Stimulated activated CD8-positive, alpha-beta memory T cell treated with anti-CD3 and anti-CD28 coated beads, Interleukin-12 subunit alpha, Interleukin-12 subunit beta, amount 100 ng/mL, for 1 hour (primary cell): ENCODE results near the gene FMNL2.
"Not testable (repeated sequence)": the region's sequence is repeated elsewhere in the genome, so short reads cannot be mapped to it uniquely, and the experiment has no call there.

ENCODE experiments used
- DNase-seq: peaks from one replicate; pipeline ENCODE4 v3.0.0-alpha.2; 2020; ENCODE audit warnings: low read depth

FMNL2 gene

GRCh38 chr2:152376385-152376784 lies 41.4 kb downstream of the FMNL2 start:
- no peak for DNase-seq

- DNase-seq: no peak
These were observed 42.0 kb downstream of the FMNL2 start for GRCh38 chr2:152376968-152377367.

GRCh38 chr2:152379089-152379488 lies 44.1 kb downstream of the FMNL2 start:
- DNase-seq: no peak

- no peak for DNase-seq
These were observed 45.5 kb downstream of the FMNL2 start for GRCh38 chr2:152380261-152381055.

- no peak for DNase-seq
These were observed 48.7 kb downstream of the FMNL2 start for GRCh38 chr2:152383702-152384101.

- DNase-seq: no peak
These were observed 50.0 kb downstream of the FMNL2 start for GRCh38 chr2:152384992-152385391.

- DNase-seq: no peak
These were observed 50.7 kb downstream of the FMNL2 start for GRCh38 chr2:152385650-152386049.

GRCh38 chr2:152386266-152386665 lies 51.3 kb downstream of the FMNL2 start:
- DNase-seq: no peak

GRCh38 chr2:152387041-152387440 lies 52.1 kb downstream of the FMNL2 start:
- DNase-seq: no peak

- not testable (repeated sequence) for DNase-seq
These were observed 53.3 kb downstream of the FMNL2 start for GRCh38 chr2:152388269-152388668.

GRCh38 chr2:152389483-152389882 lies 54.5 kb downstream of the FMNL2 start:
- no peak for DNase-seq

- DNase-seq: no peak
These were observed 55.9 kb downstream of the FMNL2 start for GRCh38 chr2:152390837-152391236.

GRCh38 chr2:152391318-152391717 lies 56.3 kb downstream of the FMNL2 start:
- no peak for DNase-seq

GRCh38 chr2:152393377-152393776 lies 58.4 kb downstream of the FMNL2 start:
- no peak for DNase-seq

GRCh38 chr2:152394326-152394725 lies 59.4 kb downstream of the FMNL2 start:
- DNase-seq: no peak

GRCh38 chr2:152395103-152395502 lies 60.1 kb downstream of the FMNL2 start:
- no peak for DNase-seq

- no peak for DNase-seq
These were observed 60.6 kb downstream of the FMNL2 start for GRCh38 chr2:152395572-152395971.

GRCh38 chr2:152396051-152396511 lies 61.1 kb downstream of the FMNL2 start:
- no peak for DNase-seq

GRCh38 chr2:152396763-152397162 lies 61.8 kb downstream of the FMNL2 start:
- DNase-seq: no peak

GRCh38 chr2:152399003-152399402 lies 64.0 kb downstream of the FMNL2 start:
- DNase-seq: no peak

- DNase-seq: no peak
These were observed 65.7 kb downstream of the FMNL2 start for GRCh38 chr2:152400607-152401214.

GRCh38 chr2:152402780-152403759 lies 68.1 kb downstream of the FMNL2 start:
- no peak for DNase-seq
